GM19351 (cell line): Measurements from ENCODE around the gene PHF21A.

Source experiments
- ATAC-seq: cut with Tn5 transposase; IDR thresholded peaks from one replicate; pipeline ENCODE4 v1.9.1; 2021; ENCODE audit warnings: mild to moderate bottlenecking, moderate library complexity; ENCODE audit not compliant: unreplicated experiment

PHF21A gene

DNA sequence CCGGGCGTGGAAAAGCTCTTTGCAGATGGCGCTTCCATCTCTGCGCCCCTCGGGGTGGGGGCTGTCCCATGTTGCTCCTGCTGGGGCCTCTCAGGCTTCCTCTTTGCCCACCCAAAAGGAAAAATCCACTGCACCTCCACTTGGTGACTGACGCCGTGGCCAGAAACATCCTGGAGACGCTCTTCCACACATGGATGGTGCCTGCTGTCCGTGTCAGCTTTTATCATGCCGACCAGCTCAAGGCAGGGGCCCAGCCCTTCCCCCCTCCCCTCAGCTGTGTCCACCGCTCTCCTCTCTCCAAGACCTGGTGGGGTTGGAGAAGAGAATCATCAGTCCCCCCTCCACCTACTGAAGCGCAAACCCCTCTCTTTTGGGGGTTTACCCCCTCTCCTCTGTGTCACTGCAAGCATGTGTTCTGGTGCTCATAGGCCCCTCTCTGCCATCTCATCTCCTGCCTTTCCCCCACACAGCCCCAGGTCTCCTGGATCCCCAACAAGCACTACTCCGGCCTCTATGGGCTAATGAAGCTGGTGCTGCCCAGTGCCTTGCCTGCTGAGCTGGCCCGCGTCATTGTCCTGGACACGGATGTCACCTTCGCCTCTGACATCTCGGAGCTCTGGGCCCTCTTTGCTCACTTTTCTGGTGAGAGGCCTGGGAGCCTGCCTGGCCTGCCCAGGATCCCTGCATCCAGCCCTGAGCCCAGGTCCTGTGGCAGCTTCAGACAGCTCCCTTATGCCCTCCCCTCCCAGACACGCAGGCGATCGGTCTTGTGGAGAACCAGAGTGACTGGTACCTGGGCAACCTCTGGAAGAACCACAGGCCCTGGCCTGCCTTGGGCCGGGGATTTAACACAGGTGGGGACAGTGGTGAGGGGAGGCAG, 197.0 kb downstream of the PHF21A start:
- no peak for ATAC-seq

GRCh38 chr11:45922425-45923082, 198.7 kb downstream of the PHF21A start, which contains the start of gene LARGE2:
TSS of gene LARGE2 (plus strand) at chr11:45922656. CDS start at chr11:45922883, 227 bp downstream.
- no peak for ATAC-seq

DNA sequence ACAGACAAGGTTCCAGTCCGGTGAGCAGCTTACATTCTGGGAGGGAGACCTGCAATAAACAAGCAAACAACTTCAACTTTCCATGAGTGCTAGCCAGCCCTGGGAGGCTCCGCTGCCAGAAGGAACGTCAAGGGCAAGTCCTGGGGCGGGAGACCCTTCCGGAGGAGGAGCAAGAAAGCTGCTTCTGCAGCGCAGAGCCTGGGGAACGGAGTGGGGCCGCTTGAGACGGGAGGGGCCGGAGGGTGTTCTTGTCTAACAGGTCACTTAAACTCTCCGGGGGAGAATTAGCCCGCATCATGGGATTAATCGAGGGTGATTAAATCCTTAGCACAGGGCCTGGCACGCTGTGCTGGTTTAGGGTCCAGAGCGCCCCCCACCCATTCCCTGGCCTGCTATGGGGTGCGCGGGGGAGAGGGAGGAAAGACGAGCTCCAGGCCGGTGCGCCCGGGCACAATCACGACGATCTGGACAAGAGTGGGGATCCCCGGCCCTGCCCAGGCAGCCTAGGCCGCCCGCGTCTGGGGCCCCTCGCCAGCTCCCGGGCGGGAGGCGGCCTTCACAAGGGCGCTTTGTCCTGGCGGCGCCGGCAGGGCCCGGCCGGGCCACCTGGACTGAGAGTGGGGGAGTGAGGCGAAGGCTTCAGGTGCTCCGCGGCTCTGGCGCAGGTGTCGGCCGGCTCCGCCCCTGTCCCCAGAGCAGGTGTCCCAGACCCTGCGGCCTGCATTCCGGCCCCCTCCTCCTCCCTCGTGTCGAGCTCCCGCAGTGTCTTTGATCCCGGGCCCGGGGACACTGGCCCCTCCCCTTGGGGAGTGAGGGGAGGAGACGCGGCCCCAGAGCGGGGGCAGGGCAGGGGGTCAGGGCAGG, 199.5 kb downstream of the PHF21A start:
- ATAC-seq: no peak

- ATAC-seq: no peak
These were observed 200.4 kb downstream of the PHF21A start for GRCh38 chr11:45920531-45921477.

- no peak for ATAC-seq
These were observed 201.3 kb downstream of the PHF21A start for GRCh38 chr11:45919806-45920530.

DNA sequence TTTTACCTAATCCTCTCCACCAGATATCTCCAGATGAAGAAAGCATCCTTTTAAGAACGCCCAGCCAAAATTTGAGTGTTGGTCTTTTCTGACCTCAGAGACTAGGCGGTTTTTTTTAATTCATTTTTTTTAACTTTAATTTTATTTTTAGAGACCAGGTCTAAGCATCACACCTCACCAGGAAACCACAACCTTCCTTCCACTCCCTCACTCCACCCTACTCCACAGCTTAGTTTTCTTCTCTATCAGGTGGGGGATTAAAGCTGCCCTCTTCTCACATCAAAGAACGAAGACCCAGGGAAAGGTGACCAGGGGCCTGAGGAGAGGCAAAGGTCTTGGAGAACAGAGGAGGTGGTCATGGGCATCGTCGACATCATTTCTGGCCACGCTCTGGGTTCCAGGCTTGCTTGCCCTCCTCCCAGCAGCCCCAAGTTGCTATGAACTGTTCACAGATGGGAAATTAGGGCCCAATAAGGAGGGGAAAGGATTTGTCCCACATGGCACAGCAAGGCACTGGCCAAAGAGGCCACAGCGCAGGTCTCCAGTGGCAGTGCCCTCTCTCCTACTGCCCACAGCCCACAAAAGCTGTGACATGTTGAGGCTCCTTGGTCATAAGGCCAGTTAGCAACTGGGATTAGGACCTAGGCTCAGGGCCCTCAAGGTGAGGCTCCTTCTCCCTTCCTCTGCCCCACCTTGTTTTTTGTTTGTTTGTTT, 202.1 kb downstream of the PHF21A start:
- ATAC-seq: no peak

GRCh38 chr11:45918331-45918941, 202.8 kb downstream of the PHF21A start:
- peak; percentile 44 for ATAC-seq

- peak; percentile 84 for ATAC-seq
These were observed 203.5 kb downstream of the PHF21A start, which contains the start of gene PEX16 for GRCh38 chr11:45917623-45918330. TSS of gene PEX16 (minus strand) at chr11:45917877. CDS start at chr11:45917811, 66 bp downstream.

- ATAC-seq: no peak
These were observed 204.0 kb downstream of the PHF21A start for GRCh38 chr11:45917286-45917622.

DNA sequence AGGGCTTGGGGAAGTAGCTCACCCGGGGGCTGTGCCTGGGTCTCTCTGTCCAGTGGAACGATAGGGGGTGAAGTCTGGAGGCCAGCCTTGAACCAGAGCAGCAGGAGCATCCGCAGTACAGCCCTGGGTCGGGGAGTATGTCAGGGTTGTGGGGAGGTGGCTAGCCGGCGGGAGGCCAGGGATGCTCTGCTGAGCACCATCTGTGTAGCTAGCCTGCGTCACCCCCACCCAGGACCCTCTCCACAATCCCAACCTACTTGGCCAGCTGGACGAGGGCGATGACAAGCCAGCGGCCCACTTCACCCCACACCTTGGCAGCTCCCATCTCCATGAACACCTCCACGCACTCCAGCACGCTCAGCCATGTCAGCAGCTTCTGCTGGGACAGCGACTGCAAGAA, 205.8 kb downstream of the PHF21A start:
- no peak for ATAC-seq

DNA sequence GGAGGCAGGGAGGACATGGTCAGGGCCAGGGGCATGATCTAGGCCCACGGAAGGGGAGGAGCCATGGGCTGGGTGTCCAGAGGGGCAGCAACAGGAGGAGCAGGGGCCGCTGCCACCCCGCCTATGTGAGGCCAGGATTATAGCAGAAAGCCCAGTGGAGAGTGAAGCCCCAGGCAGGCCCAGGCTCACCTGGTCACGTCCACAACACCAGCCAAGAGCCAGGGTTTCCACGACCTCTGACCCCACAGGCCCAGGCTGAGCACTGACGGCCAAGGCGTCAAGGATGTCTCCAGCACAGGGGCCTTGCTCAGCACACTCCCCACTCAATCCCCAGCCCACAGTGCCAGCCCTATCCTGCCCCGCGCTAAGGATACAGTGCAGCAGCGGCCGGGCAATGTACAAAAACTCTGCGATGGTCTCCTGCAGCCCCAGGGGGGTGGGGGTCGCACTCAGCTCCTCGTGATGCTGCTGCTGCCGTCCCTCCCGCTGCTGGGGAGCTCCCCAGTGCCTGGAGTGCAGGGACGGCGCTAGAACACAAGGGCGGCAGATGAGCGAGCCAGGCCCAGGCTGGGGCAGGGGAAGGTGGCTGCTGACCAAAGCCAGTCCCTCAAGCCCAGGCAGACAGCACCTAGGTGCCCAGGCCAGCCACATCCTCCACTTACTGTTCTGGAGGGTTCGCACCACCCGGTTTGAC, 207.2 kb downstream of the PHF21A start:
- ATAC-seq: no peak

GRCh38 chr11:45913514-45913913, 207.7 kb downstream of the PHF21A start:
- ATAC-seq: no peak

DNA sequence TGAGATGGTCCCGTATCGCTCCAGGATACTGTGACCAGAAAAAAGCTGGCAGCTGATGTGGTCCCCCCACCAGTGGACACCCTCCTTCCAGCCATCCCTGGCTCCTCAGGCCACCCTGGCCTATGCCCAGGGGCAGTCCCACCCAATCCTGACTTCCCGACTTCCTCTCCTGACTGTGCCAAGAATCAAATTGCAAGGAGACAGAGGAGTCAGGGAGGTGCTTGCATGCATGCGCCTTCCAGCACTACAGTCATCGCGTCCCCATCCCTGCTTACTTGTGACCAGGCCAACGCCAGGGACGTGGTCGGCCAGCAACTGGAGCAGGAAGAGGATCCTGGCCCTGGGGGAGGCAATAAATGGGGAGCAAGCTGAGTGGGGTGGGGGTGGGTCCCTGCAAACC, 210.6 kb downstream of the PHF21A start:
- ATAC-seq: no peak

- ATAC-seq: no peak
These were observed 211.4 kb downstream of the PHF21A start for GRCh38 chr11:45909594-45910475.

GRCh38 chr11:45907911-45908370, 213.3 kb downstream of the PHF21A start:
- no peak for ATAC-seq

GRCh38 chr11:45906965-45907611, 214.2 kb downstream of the PHF21A start, which contains the start of gene FREY1:
TSS of gene FREY1 (minus strand) at chr11:45907271. CDS start at chr11:45907245, 26 bp downstream.
- ATAC-seq: no peak
